ENCODE measurements around the gene OPHN1. TPM values are rescaled to one million over a fixed set of nuclear protein-coding genes. Genes with fewer than 3 reads are reported as not detected.
"Not testable (repeated sequence)": the region's sequence is repeated elsewhere in the genome, so short reads cannot be mapped to it uniquely, and the experiment has no call there.

OPHN1 gene
- total and polyA plus RNA-seq, 8 donors: 0.61 to 3.5 (median 2.2) TPM

DNA sequence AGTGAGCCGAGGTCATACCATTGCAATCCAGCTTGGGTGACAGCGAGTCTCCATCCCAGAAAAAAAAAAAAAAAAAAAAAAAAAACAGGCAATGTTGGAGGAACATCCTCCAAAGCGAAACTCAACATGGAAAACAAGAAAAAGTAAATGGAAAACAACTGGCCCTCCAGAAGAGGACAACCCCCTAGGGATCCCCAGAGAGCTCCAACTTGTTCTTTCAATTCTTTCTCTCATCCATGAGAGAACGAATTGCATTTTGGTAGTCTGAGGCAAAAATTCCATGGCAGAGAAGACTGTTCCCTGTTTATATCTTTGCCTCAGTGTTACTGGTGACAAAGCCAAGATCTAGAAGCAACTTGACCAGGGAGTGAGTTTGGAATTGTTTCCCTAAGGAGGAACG, 49.8 kb downstream of the OPHN1 start:
- no peak for FAIRE-seq
- 53 to 79% methylated on average over 5 of the region's 5 CpGs for WGBS, 2 donors
- Histone ChIP-seq H3K4me3 (no peak overlapping the region), H3K9me3 (no peaks in the 10 kb centered on the region), H3K36me3 (no peaks in the 10 kb centered on the region), H3K27me3 (no peaks in the 10 kb centered on the region), H3K4me1 (no peaks in the 10 kb centered on the region), H3K27ac (no peak overlapping the region)
- DNase-seq: no peak
- no peak for ATAC-seq
- TF ChIP-seq, protein P1, sequence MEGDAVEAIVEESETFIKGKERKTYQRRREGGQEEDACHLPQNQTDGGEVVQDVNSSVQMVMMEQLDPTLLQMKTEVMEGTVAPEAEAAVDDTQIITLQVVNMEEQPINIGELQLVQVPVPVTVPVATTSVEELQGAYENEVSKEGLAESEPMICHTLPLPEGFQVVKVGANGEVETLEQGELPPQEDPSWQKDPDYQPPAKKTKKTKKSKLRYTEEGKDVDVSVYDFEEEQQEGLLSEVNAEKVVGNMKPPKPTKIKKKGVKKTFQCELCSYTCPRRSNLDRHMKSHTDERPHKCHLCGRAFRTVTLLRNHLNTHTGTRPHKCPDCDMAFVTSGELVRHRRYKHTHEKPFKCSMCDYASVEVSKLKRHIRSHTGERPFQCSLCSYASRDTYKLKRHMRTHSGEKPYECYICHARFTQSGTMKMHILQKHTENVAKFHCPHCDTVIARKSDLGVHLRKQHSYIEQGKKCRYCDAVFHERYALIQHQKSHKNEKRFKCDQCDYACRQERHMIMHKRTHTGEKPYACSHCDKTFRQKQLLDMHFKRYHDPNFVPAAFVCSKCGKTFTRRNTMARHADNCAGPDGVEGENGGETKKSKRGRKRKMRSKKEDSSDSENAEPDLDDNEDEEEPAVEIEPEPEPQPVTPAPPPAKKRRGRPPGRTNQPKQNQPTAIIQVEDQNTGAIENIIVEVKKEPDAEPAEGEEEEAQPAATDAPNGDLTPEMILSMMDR (IDR thresholded peaks at IDR 0.05): no peak
- intact Hi-C loops (cut with DNase I): no loop called here

DNA sequence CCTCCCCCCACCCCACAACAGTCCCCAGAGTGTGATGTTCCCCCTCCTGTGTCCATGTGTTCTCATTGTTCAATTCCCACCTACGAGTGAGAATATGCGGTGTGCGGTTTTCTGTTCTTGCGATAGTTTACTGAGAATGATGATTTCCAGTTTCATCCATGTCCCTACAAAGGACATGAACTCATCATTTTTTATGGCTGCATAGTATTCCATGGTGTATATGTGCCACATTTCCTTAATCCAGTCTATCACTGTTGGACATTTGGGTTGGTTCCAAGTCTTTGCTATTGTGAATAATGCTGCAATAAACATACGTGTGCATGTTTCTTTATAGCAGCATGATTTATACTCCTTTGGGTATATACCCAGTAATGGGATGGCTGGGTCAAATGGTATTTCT, 55.7 kb downstream of the OPHN1 start:
- H3K27ac ChIP-seq; H3K9me3 ChIP-seq; H3K36me3 ChIP-seq; DNase-seq; intact Hi-C loops (cut with DNase I); H3K27me3 ChIP-seq; H3K4me1 ChIP-seq; ATAC-seq; H3K4me3 ChIP-seq; FAIRE-seq: not testable (repeated sequence)
- WGBS, 2 donors: 98 to 99% methylated on average over 5 of the region's 5 CpGs

DNA sequence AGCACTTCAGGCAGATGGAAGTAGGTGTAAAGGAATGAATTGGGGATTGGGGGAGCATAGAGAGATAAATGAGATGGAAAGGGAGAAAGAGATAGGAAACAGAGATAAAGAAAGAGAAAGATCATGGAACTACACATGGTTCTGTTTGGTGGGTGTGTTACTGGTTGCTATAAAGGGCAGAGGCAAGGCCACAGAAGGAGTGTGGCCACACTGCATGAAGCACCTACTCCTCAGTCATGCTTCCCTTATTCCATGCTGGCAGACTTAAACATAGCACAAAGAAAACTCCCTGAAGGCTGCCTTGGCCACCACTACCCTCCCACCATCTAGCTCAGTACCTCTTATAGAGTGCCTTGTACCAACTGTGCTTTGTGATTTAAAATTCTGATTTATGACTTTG, 56.9 kb downstream of the OPHN1 start:
- no peak for FAIRE-seq
- ATAC-seq: no peak

DNA sequence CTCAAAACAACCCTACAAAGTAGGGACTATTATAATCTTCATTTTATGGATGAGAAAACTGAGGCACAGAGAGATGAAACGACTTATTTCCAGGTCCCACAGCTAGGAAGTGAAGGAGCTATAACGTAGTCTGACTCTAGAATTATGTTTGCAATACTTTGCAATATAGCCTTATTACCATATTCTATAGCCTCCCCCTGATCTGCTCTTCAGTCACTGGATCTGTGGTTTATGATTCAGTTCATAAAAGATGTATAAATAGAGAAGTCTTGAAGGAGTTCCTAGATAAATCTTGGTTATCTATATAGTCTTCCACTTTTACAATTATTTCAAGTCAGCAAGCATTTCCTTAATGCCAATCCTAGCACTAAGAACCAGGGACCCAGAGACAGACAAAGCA, 57.5 kb downstream of the OPHN1 start:
- DNase-seq: no peak
- Histone ChIP-seq H3K4me1 (no peaks in the 10 kb centered on the region), H3K27me3 (no peaks in the 10 kb centered on the region), H3K9me3 (no peaks in the 10 kb centered on the region), H3K36me3 (no peaks in the 10 kb centered on the region), H3K27ac (no peak overlapping the region), H3K4me3 (no peak overlapping the region)
- intact Hi-C loops (cut with DNase I): no loop called here
- TF ChIP-seq, protein P1 (IDR thresholded peaks at IDR 0.05): no peak
- 68 to 74% methylated on average over 2 of the region's 2 CpGs for WGBS, 2 donors
- ATAC-seq: no peak
- FAIRE-seq: no peak

More for the DNA sequence above, 56.9 kb downstream of the OPHN1 start:
- TF ChIP-seq, protein P1 (IDR thresholded peaks at IDR 0.05): no peak
- intact Hi-C loops (cut with DNase I): no loop called here
- Histone ChIP-seq H3K36me3 (no peaks in the 10 kb centered on the region), H3K27me3 (no peaks in the 10 kb centered on the region), H3K4me1 (no peaks in the 10 kb centered on the region), H3K9me3 (no peaks in the 10 kb centered on the region), H3K4me3 (no peak overlapping the region), H3K27ac (no peak overlapping the region)
- no peak for DNase-seq

DNA sequence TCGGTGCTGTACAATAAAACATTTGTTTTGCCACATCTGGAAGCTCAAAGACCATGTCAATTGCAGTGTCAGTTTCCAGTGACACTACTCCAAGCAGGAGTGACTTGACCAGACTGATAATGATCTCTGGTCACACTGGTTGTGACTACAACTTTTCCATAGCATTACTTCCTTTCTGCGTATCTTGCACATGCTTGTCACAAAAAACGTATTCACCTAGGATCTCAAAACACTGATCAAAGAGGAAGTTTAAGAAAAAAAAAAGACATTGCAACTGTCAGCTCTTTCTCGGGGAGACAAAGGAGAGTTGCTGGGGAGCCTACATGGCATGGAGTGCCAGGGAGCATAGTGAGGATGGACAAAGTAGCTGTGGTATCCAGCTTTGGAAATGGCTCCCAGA, 60.6 kb downstream of the OPHN1 start:
- intact Hi-C loops (cut with DNase I): no loop called here
- Histone ChIP-seq H3K27ac (no peak overlapping the region), H3K9me3 (no peaks in the 10 kb centered on the region), H3K4me3 (no peak overlapping the region), H3K36me3 (no peaks in the 10 kb centered on the region), H3K4me1 (no peaks in the 10 kb centered on the region), H3K27me3 (no peaks in the 10 kb centered on the region)
- FAIRE-seq (no peak), ATAC-seq (no peak), DNase-seq (no peak)
- 80 to 86% methylated on average over 4 of the region's 4 CpGs for WGBS, 2 donors
- TF ChIP-seq, protein P1 (IDR thresholded peaks at IDR 0.05): no peak

DNA sequence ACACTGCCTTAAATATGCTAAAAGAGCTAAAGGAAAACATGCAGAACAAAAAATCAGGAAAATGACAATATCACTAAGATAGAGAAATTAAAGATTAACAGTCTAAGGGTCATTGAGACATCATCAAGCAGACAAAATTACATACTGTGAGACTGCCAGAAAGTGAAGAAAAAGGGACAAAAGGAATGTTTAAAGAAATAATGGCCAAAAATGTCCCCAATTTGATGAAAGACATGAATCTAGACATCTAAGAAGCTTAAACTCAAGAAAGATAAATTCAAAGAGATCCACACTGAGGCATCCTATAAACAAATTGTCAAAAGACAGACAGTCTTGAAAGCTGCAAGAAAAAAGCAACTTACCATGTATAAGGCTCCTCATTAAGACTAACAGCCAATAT, 63.7 kb downstream of the OPHN1 start:
- no peak for FAIRE-seq
- intact Hi-C loops (cut with DNase I): no loop called here

More for the DNA sequence above, 63.7 kb downstream of the OPHN1 start:
- DNase-seq (no peak), ATAC-seq (no peak)
- no peaks in the 10 kb centered on the region for H3K36me3 ChIP-seq
- H3K4me3 ChIP-seq: no peak overlapping the region
- no peaks in the 10 kb centered on the region for H3K9me3 ChIP-seq
- no peak overlapping the region for H3K27ac ChIP-seq
- H3K4me1 ChIP-seq: no peaks in the 10 kb centered on the region
- no peaks in the 10 kb centered on the region for H3K27me3 ChIP-seq
- TF ChIP-seq, protein P1 (IDR thresholded peaks at IDR 0.05): no peak
